HT-29 (cell line): ENCODE data around the gene IGFLR1. TPM values are rescaled to one million over a fixed set of nuclear protein-coding genes. Genes with fewer than 3 reads are reported as not detected.
"Not testable (repeated sequence)": the region's sequence is repeated elsewhere in the genome, so short reads cannot be mapped to it uniquely, and the experiment has no call there.

ENCODE experiments used
- DNase-seq: peaks from one replicate; pipeline ENCODE4 v3.0.0-alpha.2; 2015; ENCODE audit warnings: low spot score
- total RNA-seq: library from RNA; depleted of rRNA; stranded (reverse); fragments of >200 nt; shearing (Covaris generic); gene quantifications from 2 replicates; pipeline ENCODE4 v1.2.3, GENCODE V29; 2014

IGFLR1 gene
- total RNA-seq, 1 experiment from 2014 or later: 10.0 TPM

- not testable (repeated sequence) for DNase-seq
These were observed 18.1 kb downstream of the IGFLR1 start for GRCh38 chr19:35724132-35724531.

GRCh38 chr19:35723671-35724070 lies 18.6 kb downstream of the IGFLR1 start:
- DNase-seq: no peak

- no peak for DNase-seq
These were observed 19.4 kb downstream of the IGFLR1 start for GRCh38 chr19:35722897-35723296.

GRCh38 chr19:35722461-35722860 lies 19.8 kb downstream of the IGFLR1 start:
- DNase-seq: no peak

GRCh38 chr19:35721374-35721773 lies 20.9 kb downstream of the IGFLR1 start:
- no peak for DNase-seq

GRCh38 chr19:35720648-35721047 lies 21.6 kb downstream of the IGFLR1 start:
- DNase-seq: no peak

- DNase-seq: no peak
These were observed 22.1 kb downstream of the IGFLR1 start for GRCh38 chr19:35720163-35720524.

- no peak for DNase-seq
These were observed 22.7 kb downstream of the IGFLR1 start for GRCh38 chr19:35719402-35720162.

- DNase-seq: peak; percentile 51
These were observed 23.8 kb downstream of the IGFLR1 start for GRCh38 chr19:35718345-35719041.

GRCh38 chr19:35717665-35718344 lies 24.4 kb downstream of the IGFLR1 start, which contains the start of gene KMT2B:
Gene KMT2B (plus strand): TSS chr19:35718003. CDS start chr19:35718019, 16 bp downstream.
- peak; percentile 98 for DNase-seq

- DNase-seq: peak; percentile 98
These were observed 25.2 kb downstream of the IGFLR1 start for GRCh38 chr19:35716801-35717664.

- DNase-seq: peak; percentile 59
These were observed 26.1 kb downstream of the IGFLR1 start for GRCh38 chr19:35715981-35716800.

- DNase-seq: no peak
These were observed 26.9 kb downstream of the IGFLR1 start for GRCh38 chr19:35715355-35715809.

GRCh38 chr19:35714601-35715354 lies 27.5 kb downstream of the IGFLR1 start:
- DNase-seq: no peak

GRCh38 chr19:35713904-35714495 lies 28.3 kb downstream of the IGFLR1 start:
- DNase-seq: no peak

GRCh38 chr19:35713506-35713850 lies 28.8 kb downstream of the IGFLR1 start:
- no peak for DNase-seq

GRCh38 chr19:35712567-35713505 lies 29.4 kb downstream of the IGFLR1 start:
- DNase-seq: no peak
